ENCODE measurements around the gene CSTF3. TPM values are rescaled to one million over a fixed set of nuclear protein-coding genes. Genes with fewer than 3 reads are reported as not detected.

The CSTF3 gene
- polyA plus RNA-seq, 1 donor from 2014 or later = 86.8 TPM

GRCh38 chr11:33065445-33066178, 95.7 kb downstream of the CSTF3 start:
- TF ChIP-seq CTCF (IDR thresholded peaks at IDR 0.05; ENCODE audit: poor library complexity, severe bottlenecking) (peak; percentile 75), SMC3 (conservative IDR thresholded peaks at IDR 0.05; ENCODE audit: poor library complexity) (peak; percentile 83), TAF1 (IDR thresholded peaks at IDR 0.05; ENCODE audit: low read depth) (no peak), RAD21 (conservative IDR thresholded peaks at IDR 0.05) (peak; percentile 71), REST (IDR thresholded peaks at IDR 0.05; ENCODE audit: borderline replicate concordance) (no peak)
- no peaks in the 10 kb centered on the region for H3K36me3 ChIP-seq (ENCODE audit: insufficient read depth, low read length)
- no peak overlapping the region for H3K4me2 ChIP-seq (ENCODE audit: low read length)
- no peaks in the 10 kb centered on the region for H3F3A ChIP-seq (ENCODE audit: insufficient read depth, low read length, poor library complexity, severe bottlenecking)
- no peaks in the 10 kb centered on the region for H4K20me1 ChIP-seq (ENCODE audit: insufficient read depth)
- no peak overlapping the region for H3K27ac ChIP-seq (ENCODE audit: low read length)
- H2AFZ ChIP-seq (ENCODE audit: low read depth, low read length) = no peak overlapping the region
- H3K9me2 ChIP-seq (ENCODE audit: insufficient read depth, low read length) = no peaks in the 10 kb centered on the region
- no peak overlapping the region for H3K4me3 ChIP-seq (ENCODE audit: low read length)
- H3K9ac ChIP-seq (ENCODE audit: low read length) = no peak overlapping the region
- H3K79me2 ChIP-seq (replicated peaks; ENCODE audit: insufficient read depth, low read length) = no peaks in the 10 kb centered on the region
- H3K27me3 ChIP-seq (ENCODE audit: insufficient read depth, low read depth, low read length) = no peaks in the 10 kb centered on the region
- no peaks in the 10 kb centered on the region for H3K9me3 ChIP-seq (ENCODE audit: low read length)

DNA sequence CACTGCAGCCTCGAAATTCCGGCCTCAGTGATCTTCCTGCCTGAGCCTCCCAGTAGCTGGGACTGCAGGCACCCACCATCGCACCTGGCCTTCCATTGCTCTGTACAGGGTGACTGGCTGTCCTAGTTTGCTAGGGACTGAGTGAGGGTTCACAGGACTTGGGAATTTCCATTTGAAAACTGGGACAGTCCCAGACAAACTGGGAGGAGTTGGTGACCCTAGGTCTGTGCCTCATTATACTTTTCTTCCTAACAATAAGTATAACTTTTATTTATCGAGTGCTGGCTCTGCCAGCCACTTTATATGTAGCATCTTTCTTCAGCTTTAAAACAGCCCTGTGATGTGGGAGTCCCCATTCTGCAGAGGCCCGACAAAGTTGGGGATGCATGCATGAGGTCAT, 96.4 kb downstream of the CSTF3 start:
- Histone ChIP-seq H3K27me3 (ENCODE audit: insufficient read depth, low read depth, low read length) (no peaks in the 10 kb centered on the region), H3K79me2 (replicated peaks; ENCODE audit: insufficient read depth, low read length) (no peaks in the 10 kb centered on the region), H3K4me2 (ENCODE audit: low read length) (no peak overlapping the region), H3K4me3 (ENCODE audit: low read length) (no peak overlapping the region), H3K27ac (ENCODE audit: low read length) (no peak overlapping the region), H3F3A (ENCODE audit: insufficient read depth, low read length, poor library complexity, severe bottlenecking) (no peaks in the 10 kb centered on the region), H2AFZ (ENCODE audit: low read depth, low read length) (no peak overlapping the region), H3K36me3 (ENCODE audit: insufficient read depth, low read length) (no peaks in the 10 kb centered on the region), H3K9me3 (ENCODE audit: low read length) (no peaks in the 10 kb centered on the region), H4K20me1 (ENCODE audit: insufficient read depth) (no peaks in the 10 kb centered on the region), H3K9ac (ENCODE audit: low read length) (no peak overlapping the region), H3K9me2 (ENCODE audit: insufficient read depth, low read length) (no peaks in the 10 kb centered on the region)
- TF ChIP-seq CTCF (IDR thresholded peaks at IDR 0.05; ENCODE audit: poor library complexity, severe bottlenecking) = no peak
- no peak for TF ChIP-seq POLR2AphosphoS5 (IDR thresholded peaks at IDR 0.05)
